ENCODE results near the gene RPS4Y1.

The RPS4Y1 gene

DNA sequence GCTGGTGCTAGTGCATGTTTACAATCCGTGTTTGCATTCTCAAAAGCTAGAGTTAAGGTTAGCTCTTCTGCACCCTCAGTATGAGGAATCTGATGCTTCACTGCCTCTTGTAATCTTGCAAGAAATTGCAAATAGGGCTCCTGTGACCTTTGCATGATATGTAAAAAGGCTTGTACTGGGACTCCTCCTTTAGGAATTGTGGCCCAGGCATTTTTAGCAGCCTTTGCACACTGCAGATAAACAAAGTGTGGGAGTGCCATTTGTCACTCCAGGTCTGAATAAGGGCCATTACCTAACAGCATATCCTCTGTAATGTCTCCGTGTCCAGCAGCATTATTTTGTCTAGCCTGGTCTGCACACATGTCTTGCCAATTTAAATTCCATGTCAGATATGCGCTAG is 44.5 kb downstream of the RPS4Y1 start:
- Histone ChIP-seq H2AFZ (ENCODE audit: low read depth) (no peak overlapping the region), H3K4me3 (IDR thresholded peaks at IDR 0.05; ENCODE audit: insufficient read depth, low read depth, low read length) (no peak overlapping the region), H3K9ac (no peak overlapping the region), H3K36me3 (ENCODE audit: insufficient read depth) (no peaks in the 10 kb centered on the region), H3K4me2 (no peak overlapping the region), H3K27me3 (ENCODE audit: insufficient read depth, low read depth) (no peaks in the 10 kb centered on the region), H3K79me2 (ENCODE audit: insufficient read depth, low read depth) (no peaks in the 10 kb centered on the region), H4K20me1 (ENCODE audit: insufficient read depth) (no peaks in the 10 kb centered on the region), H3K4me1 (ENCODE audit: low read depth, poor library complexity, severe bottlenecking) (no peaks in the 10 kb centered on the region), H3K27ac (no peak overlapping the region)
- TF ChIP-seq, protein P1, sequence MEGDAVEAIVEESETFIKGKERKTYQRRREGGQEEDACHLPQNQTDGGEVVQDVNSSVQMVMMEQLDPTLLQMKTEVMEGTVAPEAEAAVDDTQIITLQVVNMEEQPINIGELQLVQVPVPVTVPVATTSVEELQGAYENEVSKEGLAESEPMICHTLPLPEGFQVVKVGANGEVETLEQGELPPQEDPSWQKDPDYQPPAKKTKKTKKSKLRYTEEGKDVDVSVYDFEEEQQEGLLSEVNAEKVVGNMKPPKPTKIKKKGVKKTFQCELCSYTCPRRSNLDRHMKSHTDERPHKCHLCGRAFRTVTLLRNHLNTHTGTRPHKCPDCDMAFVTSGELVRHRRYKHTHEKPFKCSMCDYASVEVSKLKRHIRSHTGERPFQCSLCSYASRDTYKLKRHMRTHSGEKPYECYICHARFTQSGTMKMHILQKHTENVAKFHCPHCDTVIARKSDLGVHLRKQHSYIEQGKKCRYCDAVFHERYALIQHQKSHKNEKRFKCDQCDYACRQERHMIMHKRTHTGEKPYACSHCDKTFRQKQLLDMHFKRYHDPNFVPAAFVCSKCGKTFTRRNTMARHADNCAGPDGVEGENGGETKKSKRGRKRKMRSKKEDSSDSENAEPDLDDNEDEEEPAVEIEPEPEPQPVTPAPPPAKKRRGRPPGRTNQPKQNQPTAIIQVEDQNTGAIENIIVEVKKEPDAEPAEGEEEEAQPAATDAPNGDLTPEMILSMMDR (conservative IDR thresholded peaks at IDR 0.05; ENCODE audit: low read depth, low read length), result no peak

GRCh38 chrY:2887386-2887785 is 46.0 kb downstream of the RPS4Y1 start:
- TF ChIP-seq, protein P1 (conservative IDR thresholded peaks at IDR 0.05; ENCODE audit: low read depth, low read length), result no peak
- no peaks in the 10 kb centered on the region for H4K20me1 ChIP-seq (ENCODE audit: insufficient read depth)
- no peak overlapping the region for H2AFZ ChIP-seq (ENCODE audit: low read depth)
- no peaks in the 10 kb centered on the region for H3K36me3 ChIP-seq (ENCODE audit: insufficient read depth)
- no peaks in the 10 kb centered on the region for H3K4me1 ChIP-seq (ENCODE audit: low read depth, poor library complexity, severe bottlenecking)
- no peaks in the 10 kb centered on the region for H3K79me2 ChIP-seq (ENCODE audit: insufficient read depth, low read depth)
- H3K27me3 ChIP-seq (ENCODE audit: insufficient read depth, low read depth), result no peaks in the 10 kb centered on the region
- no peak overlapping the region for H3K4me2 ChIP-seq
- no peak overlapping the region for H3K9ac ChIP-seq
- H3K4me3 ChIP-seq (IDR thresholded peaks at IDR 0.05; ENCODE audit: insufficient read depth, low read depth, low read length), result no peak overlapping the region
- no peak overlapping the region for H3K27ac ChIP-seq

DNA sequence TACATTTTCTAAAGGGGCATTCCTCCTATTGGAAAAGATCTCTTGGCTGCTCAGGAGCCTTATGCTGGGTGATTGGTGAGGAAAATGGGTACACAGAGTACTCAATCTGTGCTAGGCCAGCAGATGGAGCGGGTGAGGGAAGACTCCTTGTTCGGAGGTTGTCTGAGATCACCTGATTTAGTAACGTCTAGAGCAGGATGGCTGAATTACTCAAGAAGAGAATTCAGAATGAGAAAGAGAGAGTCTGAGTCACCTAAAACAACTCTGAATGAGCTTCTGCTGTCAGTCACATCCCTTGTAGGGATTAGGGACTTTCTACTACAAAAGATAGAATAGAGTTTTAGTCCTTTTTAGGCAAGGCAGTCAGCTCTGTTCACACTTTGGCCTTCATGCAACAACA is 46.6 kb downstream of the RPS4Y1 start:
- H3K36me3 ChIP-seq (ENCODE audit: insufficient read depth), result no peaks in the 10 kb centered on the region
- H3K4me2 ChIP-seq, result no peak overlapping the region
- no peaks in the 10 kb centered on the region for H3K27me3 ChIP-seq (ENCODE audit: insufficient read depth, low read depth)
- no peaks in the 10 kb centered on the region for H3K79me2 ChIP-seq (ENCODE audit: insufficient read depth, low read depth)
- H3K27ac ChIP-seq, result no peak overlapping the region
- H3K4me1 ChIP-seq (ENCODE audit: low read depth, poor library complexity, severe bottlenecking), result no peaks in the 10 kb centered on the region
- no peak overlapping the region for H2AFZ ChIP-seq (ENCODE audit: low read depth)
- TF ChIP-seq, protein P1 (conservative IDR thresholded peaks at IDR 0.05; ENCODE audit: low read depth, low read length), result no peak
- H3K4me3 ChIP-seq (IDR thresholded peaks at IDR 0.05; ENCODE audit: insufficient read depth, low read depth, low read length), result no peak overlapping the region
- H4K20me1 ChIP-seq (ENCODE audit: insufficient read depth), result no peaks in the 10 kb centered on the region
- no peak overlapping the region for H3K9ac ChIP-seq

- no peaks in the 10 kb centered on the region for H3K79me2 ChIP-seq (ENCODE audit: insufficient read depth, low read depth)
- H2AFZ ChIP-seq (ENCODE audit: low read depth), result no peak overlapping the region
- TF ChIP-seq, protein P1 (conservative IDR thresholded peaks at IDR 0.05; ENCODE audit: low read depth, low read length), result no peak
- no peaks in the 10 kb centered on the region for H3K36me3 ChIP-seq (ENCODE audit: insufficient read depth)
- no peak overlapping the region for H3K9ac ChIP-seq
- H4K20me1 ChIP-seq (ENCODE audit: insufficient read depth), result no peaks in the 10 kb centered on the region
- H3K4me3 ChIP-seq (IDR thresholded peaks at IDR 0.05; ENCODE audit: insufficient read depth, low read depth, low read length), result no peak overlapping the region
- no peaks in the 10 kb centered on the region for H3K27me3 ChIP-seq (ENCODE audit: insufficient read depth, low read depth)
- no peak overlapping the region for H3K4me2 ChIP-seq
- H3K4me1 ChIP-seq (ENCODE audit: low read depth, poor library complexity, severe bottlenecking), result no peaks in the 10 kb centered on the region
- no peak overlapping the region for H3K27ac ChIP-seq
These were observed 52.1 kb downstream of the RPS4Y1 start for GRCh38 chrY:2893471-2893870.

Data from KMS-11 (cell line).